GM10266 (cell line): ENCODE results near the gene AOPEP.

Experiments used
- DNase-seq: peaks from one replicate; pipeline ENCODE4 v3.0.0; 2012; ENCODE audit errors: extremely low spot score
- TF ChIP-seq, protein P1 (sequence below): IDR thresholded peaks from 2 replicates; pipeline ENCODE4 v1.5.1; 2012; ENCODE audit warnings: mild to moderate bottlenecking, low read depth; ENCODE audit not compliant: control insufficient read depth, insufficient read depth; ENCODE audit errors: missing control alignments

The AOPEP gene

GRCh38 chr9:95090023-95090791 lies 363.7 kb downstream of the AOPEP start:
- TF ChIP-seq, protein P1, sequence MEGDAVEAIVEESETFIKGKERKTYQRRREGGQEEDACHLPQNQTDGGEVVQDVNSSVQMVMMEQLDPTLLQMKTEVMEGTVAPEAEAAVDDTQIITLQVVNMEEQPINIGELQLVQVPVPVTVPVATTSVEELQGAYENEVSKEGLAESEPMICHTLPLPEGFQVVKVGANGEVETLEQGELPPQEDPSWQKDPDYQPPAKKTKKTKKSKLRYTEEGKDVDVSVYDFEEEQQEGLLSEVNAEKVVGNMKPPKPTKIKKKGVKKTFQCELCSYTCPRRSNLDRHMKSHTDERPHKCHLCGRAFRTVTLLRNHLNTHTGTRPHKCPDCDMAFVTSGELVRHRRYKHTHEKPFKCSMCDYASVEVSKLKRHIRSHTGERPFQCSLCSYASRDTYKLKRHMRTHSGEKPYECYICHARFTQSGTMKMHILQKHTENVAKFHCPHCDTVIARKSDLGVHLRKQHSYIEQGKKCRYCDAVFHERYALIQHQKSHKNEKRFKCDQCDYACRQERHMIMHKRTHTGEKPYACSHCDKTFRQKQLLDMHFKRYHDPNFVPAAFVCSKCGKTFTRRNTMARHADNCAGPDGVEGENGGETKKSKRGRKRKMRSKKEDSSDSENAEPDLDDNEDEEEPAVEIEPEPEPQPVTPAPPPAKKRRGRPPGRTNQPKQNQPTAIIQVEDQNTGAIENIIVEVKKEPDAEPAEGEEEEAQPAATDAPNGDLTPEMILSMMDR = no peak
- DNase-seq = no peak

- TF ChIP-seq, protein P1 = no peak
- DNase-seq = no peak
Measured at GRCh38 chr9:95090871-95091577, 364.5 kb downstream of the AOPEP start.

DNA sequence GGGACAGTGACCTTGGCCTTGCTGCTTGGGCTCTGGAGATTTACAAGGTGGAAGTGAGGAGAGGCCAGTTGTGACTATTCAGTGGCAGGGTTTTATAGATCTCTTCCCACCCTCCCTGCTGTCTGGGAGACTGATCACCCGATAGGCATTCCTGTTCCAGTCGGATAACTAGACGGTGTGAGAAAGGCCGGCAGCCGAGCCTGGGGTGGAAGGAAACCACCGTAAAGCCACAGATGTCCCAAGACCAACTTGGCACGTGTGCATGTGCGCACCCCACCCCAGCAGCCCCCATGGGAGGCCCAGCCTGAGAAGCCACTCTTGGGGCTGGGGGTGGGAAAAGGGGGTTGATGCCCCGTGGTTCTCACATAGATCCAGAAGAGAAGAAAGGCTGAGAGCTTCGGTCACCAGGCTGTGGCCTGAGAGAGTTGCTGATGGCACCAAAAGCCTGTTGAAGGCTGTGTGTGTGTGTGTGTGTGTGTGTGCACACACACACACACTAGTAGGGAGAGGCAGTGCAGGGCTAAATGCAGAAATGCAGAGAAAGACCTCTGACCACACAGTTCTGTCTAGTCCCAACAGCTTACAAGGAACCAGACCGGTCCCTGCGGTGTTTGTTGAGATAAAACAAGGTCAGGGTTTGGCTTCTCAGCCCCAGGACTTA lies 365.2 kb downstream of the AOPEP start:
- no peak for DNase-seq
- TF ChIP-seq, protein P1 = no peak

GRCh38 chr9:95092262-95093072 lies 366.0 kb downstream of the AOPEP start:
- DNase-seq = no peak
- TF ChIP-seq, protein P1 = no peak

- TF ChIP-seq, protein P1 = no peak
- DNase-seq = no peak
Measured at GRCh38 chr9:95093586-95093985, 367.1 kb downstream of the AOPEP start.

DNA sequence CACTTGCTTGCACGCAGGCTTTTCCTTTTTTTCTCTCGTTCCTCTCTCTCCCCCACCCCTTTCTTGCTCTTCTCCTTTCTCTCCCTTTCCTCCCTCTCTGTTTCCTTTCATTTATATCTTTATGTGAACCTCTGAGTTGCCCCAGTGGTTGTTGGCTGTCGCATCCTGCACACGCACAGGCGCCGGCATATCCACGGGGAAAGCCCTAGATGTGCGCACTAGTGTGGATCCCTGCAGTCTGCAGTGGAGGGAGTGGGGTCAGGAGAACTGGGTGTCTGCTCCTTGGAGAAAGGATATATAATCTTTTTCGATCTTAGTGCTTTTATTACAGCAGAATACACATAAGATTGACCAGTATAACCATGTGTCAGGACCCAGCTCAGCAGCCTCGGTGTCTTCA lies 367.5 kb downstream of the AOPEP start:
- TF ChIP-seq, protein P1 = no peak
- no peak for DNase-seq
